ENCODE data around the gene CNOT8.
"Not testable (repeated sequence)": the region's sequence is repeated elsewhere in the genome, so short reads cannot be mapped to it uniquely, and the experiment has no call there.

Gene CNOT8

DNA sequence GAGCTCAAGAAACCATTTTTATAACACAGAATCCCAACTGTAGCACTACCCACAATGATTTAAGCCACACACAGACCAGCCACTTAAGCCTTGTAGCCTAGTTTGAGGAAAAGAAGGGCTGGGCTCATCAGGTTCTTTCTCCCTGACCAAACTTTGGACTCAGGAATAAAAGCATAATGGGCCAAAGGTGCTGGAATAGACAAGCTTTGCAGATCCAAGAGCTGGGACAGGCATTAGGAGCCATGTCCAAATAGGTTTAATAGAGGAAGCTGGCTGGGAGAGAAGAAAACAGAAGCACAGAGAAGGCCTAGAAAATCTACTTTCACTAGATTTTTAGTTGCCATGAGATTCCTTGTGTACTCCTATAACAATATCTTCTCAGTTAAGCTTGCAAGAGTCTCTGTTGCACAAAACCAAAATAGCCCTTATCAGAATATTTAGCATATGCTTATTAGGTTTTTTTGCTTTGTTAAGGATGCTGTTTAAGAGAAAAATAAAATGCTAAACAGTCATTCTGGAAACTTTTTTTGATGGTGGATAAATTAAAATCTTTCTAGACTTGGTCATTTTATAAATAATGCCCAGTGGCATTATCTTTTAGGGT, 38.2 kb downstream of the CNOT8 start:
- H3K4me3 ChIP-seq (ENCODE audit: low read depth, low read length), result no peak overlapping the region
- no peak for DNase-seq (ENCODE audit: low read depth)
- TF ChIP-seq CTCF (IDR thresholded peaks at IDR 0.05; ENCODE audit: low read depth, low read length, missing control alignments), result no peak

DNA sequence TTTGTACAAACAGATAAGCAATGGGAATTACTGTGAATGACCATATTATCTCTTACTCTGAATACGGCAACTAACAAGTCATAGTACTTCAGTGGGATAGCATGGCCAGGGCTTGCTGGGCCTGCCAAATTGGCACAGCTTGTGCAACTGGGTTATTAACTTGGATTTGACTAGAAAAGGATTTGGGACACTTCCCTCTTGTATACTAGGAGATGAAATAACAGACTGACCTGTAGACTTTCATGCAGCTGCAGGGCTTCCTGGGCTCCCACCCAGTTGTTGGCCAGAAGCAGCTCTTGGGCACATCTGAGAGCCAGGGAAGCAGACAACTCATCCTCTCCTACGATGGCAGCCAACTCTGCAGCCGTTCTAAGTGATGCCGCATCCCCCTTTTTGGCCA, 39.8 kb downstream of the CNOT8 start:
- no peak for TF ChIP-seq CTCF (IDR thresholded peaks at IDR 0.05; ENCODE audit: low read depth, low read length, missing control alignments)
- no peak overlapping the region for H3K4me3 ChIP-seq (ENCODE audit: low read depth, low read length)
- no peak for DNase-seq (ENCODE audit: low read depth)

- H3K4me3 ChIP-seq (ENCODE audit: low read depth, low read length), result no peak overlapping the region
- DNase-seq (ENCODE audit: low read depth), result no peak
- TF ChIP-seq CTCF (IDR thresholded peaks at IDR 0.05; ENCODE audit: low read depth, low read length, missing control alignments), result no peak
Observed at GRCh38 chr5:154899151-154899816, 40.9 kb downstream of the CNOT8 start.

DNA sequence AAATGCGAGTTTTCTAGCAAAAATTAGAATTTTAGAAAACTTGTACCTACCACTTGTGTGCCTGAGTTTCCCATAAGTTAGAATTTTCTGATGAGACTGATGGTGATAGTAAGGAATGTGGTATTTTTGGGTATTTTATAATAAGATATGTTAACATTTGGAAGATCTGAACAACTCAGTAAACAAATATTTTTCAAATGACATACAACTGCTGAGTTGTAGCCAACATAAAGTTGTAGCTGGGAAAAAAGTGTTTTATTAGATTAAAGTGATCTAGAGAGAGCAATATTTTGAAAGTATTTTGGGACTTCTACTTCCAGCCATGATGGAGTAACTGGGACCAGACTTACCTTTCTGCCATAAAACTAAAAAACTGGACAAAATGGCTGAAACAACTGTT, 41.6 kb downstream of the CNOT8 start:
- no peak overlapping the region for H3K4me3 ChIP-seq (ENCODE audit: low read depth, low read length)
- no peak for DNase-seq (ENCODE audit: low read depth)

DNA sequence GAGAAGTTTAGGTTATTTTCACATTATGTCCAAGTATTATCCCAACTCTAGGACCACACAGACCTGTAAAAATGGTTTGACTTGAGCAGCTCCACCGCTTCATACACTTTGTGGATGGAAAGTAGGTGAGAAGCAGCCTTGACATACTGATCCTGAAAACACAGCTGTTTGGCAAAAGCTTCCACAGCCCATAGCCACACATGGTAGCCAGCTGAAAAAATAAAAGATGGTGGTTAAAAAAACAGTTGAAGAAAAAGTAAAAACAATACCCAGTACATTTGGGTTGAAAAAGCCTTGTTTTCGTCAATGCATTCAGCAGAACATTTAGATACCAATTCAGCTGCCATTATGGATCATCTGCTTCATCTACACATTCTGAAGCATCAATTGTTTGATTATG, 42.8 kb downstream of the CNOT8 start:
- no peak for TF ChIP-seq CTCF (IDR thresholded peaks at IDR 0.05; ENCODE audit: low read depth, low read length, missing control alignments)
- H3K4me3 ChIP-seq (ENCODE audit: low read depth, low read length), result no peak overlapping the region
- DNase-seq (ENCODE audit: low read depth), result no peak

More for the DNA sequence above, 41.6 kb downstream of the CNOT8 start:
- TF ChIP-seq CTCF (IDR thresholded peaks at IDR 0.05; ENCODE audit: low read depth, low read length, missing control alignments), result no peak

DNA sequence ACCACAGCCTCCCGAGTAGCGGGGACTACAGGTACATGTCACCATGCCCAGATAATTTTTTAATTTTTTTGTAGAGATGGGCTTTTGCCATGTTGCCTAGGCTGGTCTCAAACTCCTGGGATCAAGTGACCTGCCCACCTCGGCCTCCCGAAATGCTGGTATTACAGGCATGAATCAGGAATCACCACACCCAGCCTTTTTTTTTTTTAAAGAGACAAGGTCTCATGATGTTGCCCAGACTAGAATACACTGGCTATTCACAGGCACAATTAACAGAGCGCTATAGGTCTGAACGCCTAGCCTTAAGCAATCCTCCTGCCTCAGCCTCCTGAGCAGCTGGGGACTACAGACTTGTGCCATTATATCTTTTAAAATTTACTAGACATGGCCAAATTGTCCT, 43.5 kb downstream of the CNOT8 start:
- H3K4me3 ChIP-seq (ENCODE audit: low read depth, low read length), result no peak overlapping the region
- TF ChIP-seq CTCF (IDR thresholded peaks at IDR 0.05; ENCODE audit: low read depth, low read length, missing control alignments), result no peak
- no peak for DNase-seq (ENCODE audit: low read depth)

GRCh38 chr5:154905601-154906000, 47.2 kb downstream of the CNOT8 start:
- H3K4me3 ChIP-seq (ENCODE audit: low read depth, low read length); DNase-seq (ENCODE audit: low read depth): not testable (repeated sequence)
